Neural cell (in vitro differentiated cells): Measurements from ENCODE around the gene PRKCE.

Source experiments
- CTCF ChIP-seq: fragments of 450-650 bp; IDR thresholded peaks from 2 replicates; pipeline ENCODE4 v1.5.1; 2014; ENCODE audit warnings: antibody characterized with exemption, mild to moderate bottlenecking, moderate library complexity; ENCODE audit not compliant: poor library complexity, severe bottlenecking
- RAD21 ChIP-seq: fragments of 450-650 bp; conservative IDR thresholded peaks from 2 replicates; pipeline ENCODE4 v1.6.1; 2014; ENCODE audit warnings: antibody characterized with exemption, mild to moderate bottlenecking, moderate library complexity

DNA sequence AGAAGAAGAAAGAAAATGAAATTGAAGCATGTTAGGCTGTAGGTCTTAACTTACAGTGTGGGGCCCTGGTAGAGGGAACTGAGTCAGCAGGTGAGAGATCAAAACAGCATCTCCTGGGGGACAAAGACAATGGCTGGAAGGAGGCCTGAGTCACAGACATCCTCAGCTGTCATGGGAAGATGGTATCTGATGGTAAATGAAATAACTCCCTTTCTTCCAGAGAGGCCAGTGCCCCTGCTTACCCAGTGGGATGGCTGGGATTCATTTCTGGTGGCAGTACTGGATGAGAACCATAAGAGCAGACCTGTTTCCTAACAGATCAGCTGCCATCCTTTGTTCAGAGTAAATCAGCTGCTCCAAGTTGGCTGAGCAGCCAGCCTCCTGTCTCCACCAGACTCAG, 394.4 kb downstream of the PRKCE start:
- TF ChIP-seq RAD21 (no peak), CTCF (no peak)
